HepG2 (cell line): Measurements from ENCODE around the gene LYRM4. TPM values are rescaled to one million over a fixed set of nuclear protein-coding genes. Genes with fewer than 3 reads are reported as not detected.
A peak's percentile ranks its signal among the peaks of the same experiment; 100 is the strongest.

ENCODE experiments used
- ATAC-seq: fragments of 200-7000 bp; cut with Tn5 transposase; 3 replicates; pipeline ENCODE4 v1.9.1; 2020; ENCODE audit warnings: mild to moderate bottlenecking, moderate library complexity
- BruUV-seq: library from RNA; stranded (reverse); fragments of 400-500 nt; replicated peaks from 2 replicates; lab custom pipeline; 2021; lab: Mats Ljungman, UMichigan
- CTCF ChIA-PET: fragments of 300-600 bp; formaldehyde crosslinking; extraction: SDS; loops from one replicate; lab custom pipeline; 2021; ENCODE audit warnings: low total read pairs, inconsistent platforms, low intra/inter-chr PET ratio; lab: Yijun Ruan, JAX
- POLR2A ChIA-PET: fragments of 350-600 bp; sonication (Branson Sonifier 250); formaldehyde crosslinking; loops from one replicate; lab custom pipeline; 2020; ENCODE audit warnings: antibody characterized with exemption, inconsistent platforms; lab: Yijun Ruan, JAX
- DNase-seq: peaks from one replicate; pipeline ENCODE4 v3.0.0-alpha.2; 2015; ENCODE audit warnings: low spot score
- FAIRE-seq: peaks from 3 replicates; lab custom pipeline; 2011; peaks lifted over from hg19 to GRCh38; lab: Jason Lieb, UNC
- H2AFZ ChIP-seq: one replicate; pipeline ENCODE4 v1.6.1; 2011; ENCODE audit warnings: low read length, inconsistent platforms
- H3K27ac ChIP-seq: fragments of 300-600 bp; 3 replicates; pipeline ENCODE4 v1.8.0; 2011; ENCODE audit warnings: mixed run types, mild to moderate bottlenecking, mixed read lengths, low read length, inconsistent platforms; ENCODE audit not compliant: insufficient read depth; ENCODE audit errors: extremely low read length
- H3K27me3 ChIP-seq, 2 experiments: fragments of 200-600 bp in 1 of 2; 2 replicates in 1 of 2; 3 replicates in 1 of 2; pipeline versions ENCODE4 v1.6.0 to v1.8.0; 2011; ENCODE audit warnings: low read length in 2 of 2, mild to moderate bottlenecking in 2 of 2, moderate library complexity in 2 of 2, inconsistent platforms in 1 of 2; ENCODE audit not compliant: insufficient read depth in 2 of 2, control insufficient read depth in 1 of 2
- H3K36me3 ChIP-seq, 2 experiments: fragments of 200-600 bp in 1 of 2; replicated peaks in 1 of 2; 2 replicates in 1 of 2; 3 replicates in 1 of 2; pipeline versions ENCODE4 v1.5.1 to v1.8.0; 2011; ENCODE audit warnings: low read length in 2 of 2, inconsistent platforms in 1 of 2; ENCODE audit not compliant: insufficient read depth in 2 of 2, control insufficient read depth in 1 of 2
- H3K4me1 ChIP-seq: 2 replicates; pipeline ENCODE4 v1.5.1; 2012; ENCODE audit warnings: low read length, inconsistent platforms; ENCODE audit not compliant: insufficient read depth
- H3K4me2 ChIP-seq: 2 replicates; pipeline ENCODE4 v1.6.0; 2011; ENCODE audit warnings: low read depth, low read length, inconsistent platforms
- H3K4me3 ChIP-seq, 3 experiments: fragments of 200-600 bp in 1 of 3; sonication (generic), shearing (Covaris generic) in 1 of 3; replicated peaks in 1 of 3; 2 replicates each; pipeline ENCODE4 v1.5.1; 2011 to 2016; ENCODE audit warnings: low read length in 3 of 3, inconsistent platforms in 2 of 3, low read depth in 2 of 3, mild to moderate bottlenecking in 2 of 3, control low read depth in 1 of 3, mixed read lengths in 1 of 3; ENCODE audit not compliant: insufficient read depth in 1 of 3
- H3K79me2 ChIP-seq: one replicate; pipeline ENCODE4 v1.6.1; 2011; ENCODE audit warnings: low read length, inconsistent platforms; ENCODE audit not compliant: insufficient read depth
- H3K9ac ChIP-seq: 2 replicates; pipeline ENCODE4 v1.6.0; 2011; ENCODE audit warnings: mild to moderate bottlenecking, low read depth, low read length, inconsistent platforms; ENCODE audit not compliant: insufficient read depth
- H3K9me3 ChIP-seq: 2 replicates; pipeline ENCODE4 v1.5.1; 2012; ENCODE audit warnings: mild to moderate bottlenecking, low read length
- H4K20me1 ChIP-seq: 2 replicates; pipeline ENCODE4 v1.6.0; 2011; ENCODE audit warnings: inconsistent platforms, mild to moderate bottlenecking, low read length, moderate library complexity; ENCODE audit not compliant: insufficient read depth
- HDAC1 ChIP-seq: sonication (generic); formaldehyde crosslinking; IDR thresholded peaks from 2 replicates; pipeline ENCODE4 v1.5.1; 2020; ENCODE audit warnings: mild to moderate bottlenecking, missing genetic modification reagents
- NRL ChIP-seq: sonication (generic); formaldehyde crosslinking; IDR thresholded peaks from 2 replicates; pipeline ENCODE4 v1.5.0; 2020; ENCODE audit warnings: missing genetic modification reagents, mild to moderate bottlenecking, moderate library complexity, borderline replicate concordance
- PHF20 ChIP-seq: sonication (generic); formaldehyde crosslinking; IDR thresholded peaks from 2 replicates; pipeline ENCODE4 v1.5.0; 2020; ENCODE audit warnings: mild to moderate bottlenecking, missing genetic modification reagents
- RFXAP ChIP-seq: sonication (generic); formaldehyde crosslinking; IDR thresholded peaks from 2 replicates; pipeline ENCODE4 v1.4.0; 2020; ENCODE audit warnings: missing genetic modification reagents, borderline replicate concordance
- ZNF264 ChIP-seq: sonication (generic); formaldehyde crosslinking; IDR thresholded peaks from 2 replicates; pipeline ENCODE4 v1.4.0; 2020; ENCODE audit warnings: missing genetic modification reagents
- ZNF496 ChIP-seq: sonication (generic); formaldehyde crosslinking; IDR thresholded peaks from 2 replicates; pipeline ENCODE4 v1.8.1; 2023; ENCODE audit warnings: mild to moderate bottlenecking, moderate library complexity, missing genetic modification reagents; ENCODE audit not compliant: insufficient replicate concordance
- WGBS: methylation state at CpG from one replicate; pipeline ENCODE4 v1.1.6; 2017; ENCODE audit warnings: low lambda C conversion rate; 5-methylcytosine and 5-hydroxymethylcytosine counted together
- in situ Hi-C: cut with HindIII; loops from 2 replicates; pipeline ENCODE4 v1.10.0; 2017; ENCODE audit warnings: low pct_unique_long_range_greater_than_20kb; ENCODE audit not compliant: extremely low pct_ligation_motif_present
- intact Hi-C: fragments of 100-400 bp; cut with micrococcal nuclease; formaldehyde crosslinking; loops from one replicate; pipeline ENCODE4 v1.10.0; 2022; ENCODE audit not compliant: unreplicated experiment
- polyA plus RNA-seq, 8 experiments: library from polyadenylated mRNA; depleted of rRNA in 3 of 8; stranded (reverse) in 7 of 8; unstranded in 1 of 8; fragments of >200 nt; fragmentation: Illumina TruSeq in 4 of 8; extraction: Trizol in 4 of 8; gene quantifications; 2 replicates each; pipeline versions ENCODE4 v1.2.1 to v1.2.3, GENCODE V29; 2011 to 2016; ENCODE audit warnings: low read depth in 4 of 8, missing spikeins in 1 of 8, mixed read lengths in 1 of 8; ENCODE audit not compliant: insufficient read depth in 1 of 8
- total RNA-seq, 5 experiments: library from RNA; depleted of rRNA; stranded (reverse); fragments of >200 nt; fragmentation: Illumina TruSeq; extraction: Trizol; gene quantifications; 2 replicates each; pipeline ENCODE4 v1.2.3, GENCODE V29; 2016; ENCODE audit warnings: low read depth in 1 of 5

LYRM4 gene
- total and polyA plus RNA-seq, 2 of the 13 experiments (the other 11 are each of a cell fraction or from before 2014, with no cell fraction given), result 64.6 to 67.5 TPM

- 91% methylated on average over 7 of the region's 7 CpGs for WGBS
- CTCF ChIA-PET, result no interaction called here
- TF ChIP-seq HDAC1 (CRISPR knock-in tag) (0 out of 2 replicates have a peak, but pooled peaks have one; percentile 19), ZNF264 (CRISPR knock-in tag) (no peak), PHF20 (CRISPR knock-in tag) (no peak), ZNF496 (CRISPR knock-in tag) (no peak), NRL (CRISPR knock-in tag) (no peak), RFXAP (CRISPR knock-in tag) (no peak)
Observed at GRCh38 chr6:5093231-5094015, 167.3 kb downstream of the LYRM4 start.

More at GRCh38 chr6:5093231-5094015, 167.3 kb downstream of the LYRM4 start:
- no peak overlapping the region for H3K4me2 ChIP-seq
- H3K4me1 ChIP-seq, result peaks cover 39% of the 10 kb centered on the region
- H3K79me2 ChIP-seq, result peaks cover 2% of the 10 kb centered on the region
- H3K9ac ChIP-seq, result no peak overlapping the region
- H4K20me1 ChIP-seq, result no peaks in the 10 kb centered on the region
- DNase-seq, result no peak
- POLR2A ChIA-PET, result no interaction called here
- no peak overlapping the region for H3K4me3 ChIP-seq
- H3K27ac ChIP-seq, result no peak overlapping the region
- H2AFZ ChIP-seq, result no peak overlapping the region
- intact Hi-C loops, result no loop called here
- ATAC-seq, result no peak
- no peaks in the 10 kb centered on the region for H3K27me3 ChIP-seq
- BruUV-seq, result no TSS peak
- FAIRE-seq, result no peak
- in situ Hi-C loops, result no loop called here
- H3K9me3 ChIP-seq, result no peaks in the 10 kb centered on the region
- no peaks in the 10 kb centered on the region; a peak in 2 of 5 replicates for H3K36me3 ChIP-seq
